Cardiac fibroblast (primary cell): Measurements from ENCODE around the gene TRIM59.
A peak's percentile ranks its signal among the peaks of the same experiment; 100 is the strongest.

Experiments used
- DNase-seq, 2 donors: peaks; one replicate each; pipeline versions ENCODE4 v3.0.0 to v3.0.0-alpha.2; 2010; ENCODE audit warnings: low read depth in 2 of 2
- H3K4me3 ChIP-seq, 2 donors: replicated peaks in 1 of 2; 1 replicate in 1 of 2; 2 replicates in 1 of 2; pipeline ENCODE4 v1.5.1; 2011; ENCODE audit warnings: low read depth in 2 of 2, low read length in 2 of 2, mild to moderate bottlenecking in 2 of 2, moderate library complexity in 1 of 2
- TF ChIP-seq, protein P1 (sequence below): IDR thresholded peaks from one replicate; pipeline ENCODE4 v1.5.1; 2011; ENCODE audit warnings: low read depth, mild to moderate bottlenecking, low read length, inconsistent platforms

TRIM59 gene

DNA sequence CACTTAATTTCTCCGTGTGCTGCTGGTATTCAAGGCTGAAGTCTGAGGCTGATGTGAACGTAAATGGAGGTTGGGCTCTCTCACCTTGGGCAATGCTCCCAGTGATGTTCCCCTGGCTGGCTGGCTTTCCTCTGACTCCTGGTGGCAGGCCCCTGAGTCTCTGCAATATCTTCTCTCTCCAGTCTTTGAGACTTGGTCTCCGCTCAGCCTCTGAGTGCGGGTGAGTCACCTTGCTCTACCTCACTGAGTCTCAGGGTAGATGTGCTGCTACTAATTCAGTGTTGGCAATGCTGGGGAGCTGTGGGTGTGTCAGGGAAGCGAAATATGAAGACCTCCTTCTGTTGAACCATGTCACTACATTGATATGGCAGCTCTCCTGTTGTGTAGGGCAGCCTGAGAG lies 31.3 kb upstream of the TRIM59 start:
- no peak overlapping the region for H3K4me3 ChIP-seq
- DNase-seq = peak in 1 of 2 donors; percentile 26
- TF ChIP-seq, protein P1, sequence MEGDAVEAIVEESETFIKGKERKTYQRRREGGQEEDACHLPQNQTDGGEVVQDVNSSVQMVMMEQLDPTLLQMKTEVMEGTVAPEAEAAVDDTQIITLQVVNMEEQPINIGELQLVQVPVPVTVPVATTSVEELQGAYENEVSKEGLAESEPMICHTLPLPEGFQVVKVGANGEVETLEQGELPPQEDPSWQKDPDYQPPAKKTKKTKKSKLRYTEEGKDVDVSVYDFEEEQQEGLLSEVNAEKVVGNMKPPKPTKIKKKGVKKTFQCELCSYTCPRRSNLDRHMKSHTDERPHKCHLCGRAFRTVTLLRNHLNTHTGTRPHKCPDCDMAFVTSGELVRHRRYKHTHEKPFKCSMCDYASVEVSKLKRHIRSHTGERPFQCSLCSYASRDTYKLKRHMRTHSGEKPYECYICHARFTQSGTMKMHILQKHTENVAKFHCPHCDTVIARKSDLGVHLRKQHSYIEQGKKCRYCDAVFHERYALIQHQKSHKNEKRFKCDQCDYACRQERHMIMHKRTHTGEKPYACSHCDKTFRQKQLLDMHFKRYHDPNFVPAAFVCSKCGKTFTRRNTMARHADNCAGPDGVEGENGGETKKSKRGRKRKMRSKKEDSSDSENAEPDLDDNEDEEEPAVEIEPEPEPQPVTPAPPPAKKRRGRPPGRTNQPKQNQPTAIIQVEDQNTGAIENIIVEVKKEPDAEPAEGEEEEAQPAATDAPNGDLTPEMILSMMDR = no peak

DNA sequence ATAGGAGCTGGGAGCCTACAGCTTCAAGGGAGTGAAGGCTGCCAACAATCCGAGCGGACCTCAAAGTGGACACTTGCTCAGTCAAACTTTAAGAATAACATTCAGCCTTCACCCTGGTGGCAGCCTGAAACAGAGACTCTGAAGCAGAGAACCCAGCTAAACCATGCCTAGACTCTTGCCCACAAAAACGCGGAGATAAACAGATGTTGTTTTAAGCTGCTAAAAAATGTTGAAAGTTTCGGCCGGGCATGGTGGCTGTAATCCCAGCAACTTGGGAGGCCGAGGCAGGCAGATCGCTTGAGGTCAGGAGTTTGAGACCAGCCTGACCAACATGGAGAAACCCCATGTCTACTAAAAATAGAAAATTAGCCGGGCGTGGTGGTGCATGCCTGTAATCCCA lies 29.8 kb upstream of the TRIM59 start:
- no peak overlapping the region for H3K4me3 ChIP-seq
- DNase-seq = no peak
- TF ChIP-seq, protein P1 = no peak

DNA sequence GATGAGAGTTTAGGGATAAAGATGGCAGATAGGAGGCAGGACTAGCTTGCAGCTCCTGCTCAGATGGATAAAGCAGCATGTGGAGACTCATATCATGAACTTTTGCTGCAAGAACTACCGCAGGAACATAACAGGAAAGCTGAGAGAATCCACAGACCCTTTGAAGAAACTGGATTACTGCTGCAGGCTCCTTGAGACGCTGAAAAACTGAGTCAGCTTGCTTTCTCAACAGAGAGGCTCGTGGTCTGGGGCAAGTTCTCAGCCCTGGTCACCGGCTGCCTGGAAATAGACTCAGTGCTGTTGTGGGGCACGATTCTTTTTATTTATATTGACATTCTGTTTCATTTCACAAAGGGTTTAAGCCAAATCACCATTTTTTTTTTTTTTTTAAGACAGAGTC lies 28.8 kb upstream of the TRIM59 start:
- H3K4me3 ChIP-seq = no peak overlapping the region
- TF ChIP-seq, protein P1 = no peak
- peak; percentile 44 to 76 for DNase-seq

DNA sequence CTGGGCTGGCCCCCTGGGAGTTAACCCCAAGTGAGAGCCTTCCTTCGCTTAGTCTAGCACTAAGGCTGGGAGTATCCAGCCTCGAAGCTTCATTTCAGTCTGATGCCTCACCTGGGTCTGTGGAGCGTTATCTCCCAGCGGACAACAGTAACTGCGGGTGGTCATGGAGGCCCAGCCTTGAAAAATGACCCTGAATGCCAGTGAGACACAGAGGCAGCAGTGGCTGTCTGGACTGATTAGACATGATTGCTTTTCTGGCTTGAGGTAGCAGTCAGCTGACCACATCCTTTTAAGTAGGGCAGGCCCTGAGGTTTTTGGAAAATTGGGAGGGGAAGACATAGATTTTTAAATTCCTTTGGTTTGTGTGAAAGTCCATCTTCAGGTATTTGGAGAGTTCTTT lies 28.2 kb upstream of the TRIM59 start:
- no peak for DNase-seq
- TF ChIP-seq, protein P1 = no peak
- H3K4me3 ChIP-seq = no peak overlapping the region

DNA sequence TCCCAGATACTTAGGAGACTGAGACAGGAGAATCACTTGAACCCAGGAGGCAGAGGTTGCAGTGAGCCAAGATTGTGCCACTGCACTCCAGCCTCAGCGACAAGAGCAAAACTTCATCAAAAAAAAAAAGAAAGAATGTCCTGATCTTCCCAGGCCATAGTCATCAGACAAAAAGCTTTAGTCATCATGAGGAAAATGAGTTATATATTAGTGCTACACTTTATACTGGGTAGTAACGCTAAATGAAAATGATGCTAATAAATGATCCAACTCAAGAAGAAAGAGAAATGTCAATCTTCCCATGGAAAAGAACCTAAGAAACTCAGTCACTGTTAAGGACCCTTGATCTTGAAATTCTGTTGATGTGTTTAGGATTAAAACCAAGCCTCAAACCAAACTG lies 26.3 kb upstream of the TRIM59 start:
- TF ChIP-seq, protein P1 = no peak
- no peak overlapping the region for H3K4me3 ChIP-seq
- peak in 1 of 2 donors; percentile 46 for DNase-seq

DNA sequence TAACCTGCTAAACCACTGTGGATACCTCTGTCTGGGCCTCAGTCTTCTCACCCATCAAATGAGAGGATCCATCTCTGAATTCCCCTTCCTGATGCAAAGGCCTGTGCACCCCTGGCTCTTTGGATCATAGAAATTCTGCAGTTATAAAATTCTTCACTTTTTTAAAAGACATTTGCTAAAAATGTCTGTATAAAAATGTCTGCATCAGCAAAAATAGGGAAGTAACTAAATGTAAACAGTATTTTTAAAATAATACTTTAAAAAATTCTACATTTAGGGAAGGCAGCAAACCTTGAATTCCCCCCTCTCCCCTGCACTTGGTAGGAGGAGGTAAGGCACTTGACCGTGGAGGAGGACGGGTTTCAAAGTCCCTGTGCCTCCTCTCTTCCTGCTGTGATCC lies 25.6 kb upstream of the TRIM59 start:
- TF ChIP-seq, protein P1 = no peak
- no peak for DNase-seq
- H3K4me3 ChIP-seq = no peak overlapping the region

DNA sequence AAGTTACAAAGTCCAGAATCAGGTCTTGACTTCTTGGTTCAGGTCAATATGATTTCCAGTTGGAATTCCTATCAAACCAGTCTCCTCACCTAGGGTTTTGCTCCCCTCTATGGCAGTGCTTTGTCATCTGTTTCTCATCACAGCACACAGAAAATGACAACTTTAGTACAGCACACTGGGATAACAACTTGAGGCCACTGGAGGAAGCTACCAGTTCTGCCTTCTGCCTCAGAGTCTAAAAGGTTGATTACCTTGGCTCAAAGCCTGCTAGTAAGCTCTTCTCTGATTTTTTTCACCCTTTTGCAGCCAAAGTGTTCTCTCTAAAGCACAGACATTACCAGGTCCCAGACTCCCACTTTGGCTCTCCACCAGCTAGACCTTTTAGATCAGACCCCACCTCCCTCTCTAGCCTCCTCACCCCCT lies 24.8 kb upstream of the TRIM59 start:
- DNase-seq = peak; percentile 40 to 64
- H3K4me3 ChIP-seq = no peak overlapping the region
- TF ChIP-seq, protein P1 = no peak
